Spleen (tissue), 7 donors: ENCODE results near the gene GRIA1.

Source experiments
- CTCF ChIP-seq, 11 experiments: fragments of 200-600 bp in 7 of 11; fragments of 450-650 bp in 4 of 11; sonication (generic) in 4 of 11; IDR thresholded peaks in 8 of 11; conservative IDR thresholded peaks in 3 of 11; 1 replicate in 7 of 11; 2 replicates in 4 of 11; pipeline versions ENCODE4 v1.4.0 to v1.8.0; 2016 to 2021; ENCODE audit warnings: antibody characterized with exemption in 11 of 11, inconsistent platforms in 4 of 11, mild to moderate bottlenecking in 1 of 11
- POLR2A ChIP-seq, 3 donors: fragments of 450-650 bp; IDR thresholded peaks; one replicate each; pipeline ENCODE4 v1.5.1; 2017; ENCODE audit warnings: antibody characterized with exemption in 3 of 3, mild to moderate bottlenecking in 1 of 3
- POLR2AphosphoS5 ChIP-seq, 3 donors: sonication (generic); formaldehyde crosslinking; IDR thresholded peaks; one replicate each; pipeline ENCODE4 v1.5.1; 2017; ENCODE audit warnings: antibody characterized with exemption in 3 of 3
- donor health status: DM: no; HTN: no; CAD: no; lungs with moderate emphysema.
- donor health status: DM: no; HTN: no; CAD: no.
- donor health status: DM: no; HTN: no; CAD: no.

DNA sequence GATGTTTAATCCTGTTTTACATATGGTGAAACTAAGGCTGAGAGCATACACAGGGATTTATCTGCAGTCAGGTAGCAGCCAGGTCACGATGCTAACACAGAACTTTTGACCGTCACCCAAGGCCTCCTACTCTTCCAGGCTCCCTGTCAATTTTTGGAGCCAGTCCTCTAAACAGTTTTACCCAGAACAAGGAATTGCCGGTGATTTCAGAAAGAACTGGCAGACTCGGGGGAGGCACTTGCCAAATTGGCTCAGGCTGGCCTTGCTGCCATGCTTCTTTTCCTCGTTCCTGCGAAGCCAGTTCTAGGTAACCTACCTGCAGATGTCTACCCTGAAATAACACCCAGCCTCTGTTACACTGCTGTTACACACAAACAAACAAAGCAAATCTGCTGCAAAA is 21.2 kb downstream of the GRIA1 start:
- TF ChIP-seq CTCF (IDR thresholded peaks at IDR 0.05 in 8 of 11, conservative IDR thresholded peaks at IDR 0.05 in 3 of 11), result no peak
- TF ChIP-seq POLR2A (IDR thresholded peaks at IDR 0.05), result no peak
- TF ChIP-seq POLR2AphosphoS5 (IDR thresholded peaks at IDR 0.05), result no peak
